Measurements from ENCODE around the gene SNX8.

GRCh38 chr7:2287745-2288144 lies 26.5 kb downstream of the SNX8 start:
- no peak for TF ChIP-seq EZH2 (IDR thresholded peaks at IDR 0.05; ENCODE audit: borderline replicate concordance, low read depth, low read length, severe bottlenecking)
- no peak for TF ChIP-seq CTCF (IDR thresholded peaks at IDR 0.05; ENCODE audit: extremely low read depth in 1 of 2, insufficient read depth in 1 of 2, low read depth in 1 of 2, low read length in 2 of 2)
- TF ChIP-seq POLR2A (IDR thresholded peaks at IDR 0.05; ENCODE audit: low read depth, low read length), result no peak
- no peak for TF ChIP-seq MYC (IDR thresholded peaks at IDR 0.05; ENCODE audit: low read depth, low read length)
- no peak for TF ChIP-seq POLR2AphosphoS5 (IDR thresholded peaks at IDR 0.05; ENCODE audit: insufficient read depth, low read depth, low read length)

Data from endothelial cell of umbilical vein (primary cell).